Stimulated activated naive CD4-positive, alpha-beta T cell treated with Interleukin-2 at 50 U/mL for 16 hours (primary cell): Measurements from ENCODE around the gene NPDC1.

Experiments used
- DNase-seq: peaks from one replicate; lab custom pipeline; 2025; lab: John Stamatoyannopoulos, UW

NPDC1 gene

GRCh38 chr9:136991993-136992818 is 53.8 kb downstream of the NPDC1 start, which contains the start of gene PAXX:
Gene PAXX (plus strand): TSS chr9:136992422. CDS start chr9:136992444, 22 bp downstream.
- DNase-seq: peak; percentile 90

GRCh38 chr9:136990242-136990911 is 55.6 kb downstream of the NPDC1 start:
- no peak for DNase-seq
